Epidermal melanocyte (primary cell): ENCODE measurements around the gene HNRNPLL.
"Not testable (repeated sequence)": the region's sequence is repeated elsewhere in the genome, so short reads cannot be mapped to it uniquely, and the experiment has no call there.

Experiments used
- DNase-seq: peaks from one replicate; pipeline ENCODE4 v3.0.0; 2011; ENCODE audit warnings: low spot score; ENCODE audit not compliant: insufficient read length

The HNRNPLL gene

DNA sequence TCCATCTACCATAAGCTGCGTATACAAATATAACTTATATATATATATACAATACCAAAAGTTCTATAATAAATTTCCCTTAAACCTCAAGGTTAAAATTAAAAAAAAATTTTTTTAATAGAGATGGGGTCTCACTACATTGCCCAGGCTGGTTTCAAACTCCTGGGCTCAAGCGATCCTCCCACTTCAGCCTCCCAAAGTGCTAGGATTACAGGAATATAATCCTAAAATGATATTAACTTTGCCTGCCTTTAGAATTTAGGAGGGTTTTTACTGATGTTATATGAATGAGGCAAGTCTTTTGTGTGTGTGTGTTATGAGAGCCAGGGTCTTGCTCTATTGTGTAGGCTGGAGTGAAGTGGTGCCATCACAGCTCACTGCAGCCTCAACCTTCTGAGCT is 49.2 kb downstream of the HNRNPLL start:
- no peak for DNase-seq

DNA sequence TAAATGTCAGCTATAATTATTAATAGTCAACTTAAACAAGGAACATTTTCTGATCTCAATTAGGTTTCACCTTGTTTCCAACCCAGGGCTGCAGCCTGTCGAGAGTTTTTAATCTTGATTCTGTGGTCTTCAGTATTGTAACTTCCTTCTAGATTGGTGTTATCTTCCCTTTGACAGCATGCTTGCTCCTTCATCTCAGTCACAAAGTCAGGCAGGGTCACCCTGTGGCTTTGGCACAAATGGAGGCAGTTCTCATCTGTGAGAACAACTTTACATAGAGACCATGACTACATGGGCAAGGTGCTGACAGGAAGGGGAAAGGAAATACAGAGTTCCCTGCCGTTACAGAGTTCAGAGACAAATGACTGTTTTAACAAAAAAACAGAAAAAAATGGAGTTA is 50.5 kb downstream of the HNRNPLL start:
- no peak for DNase-seq

DNA sequence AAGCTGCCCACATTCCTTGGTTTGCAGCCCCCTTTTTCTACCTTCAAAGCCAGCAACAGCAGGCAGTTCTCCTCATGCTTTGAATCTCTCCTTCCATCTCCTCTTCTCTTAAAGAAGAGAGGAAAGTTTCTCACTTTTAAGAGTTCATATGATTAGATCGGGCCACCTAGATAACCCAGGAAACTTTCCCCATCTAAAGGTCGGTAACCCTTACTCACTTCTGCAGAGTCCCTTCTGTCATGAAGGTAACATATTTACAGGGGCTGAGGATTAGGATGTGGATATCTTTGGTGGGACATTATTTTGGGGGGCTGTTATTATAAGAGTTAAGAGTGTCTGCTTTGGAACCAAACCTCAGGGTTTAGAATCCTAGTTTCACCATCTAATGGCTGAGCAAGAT is 51.0 kb downstream of the HNRNPLL start:
- DNase-seq = no peak

DNA sequence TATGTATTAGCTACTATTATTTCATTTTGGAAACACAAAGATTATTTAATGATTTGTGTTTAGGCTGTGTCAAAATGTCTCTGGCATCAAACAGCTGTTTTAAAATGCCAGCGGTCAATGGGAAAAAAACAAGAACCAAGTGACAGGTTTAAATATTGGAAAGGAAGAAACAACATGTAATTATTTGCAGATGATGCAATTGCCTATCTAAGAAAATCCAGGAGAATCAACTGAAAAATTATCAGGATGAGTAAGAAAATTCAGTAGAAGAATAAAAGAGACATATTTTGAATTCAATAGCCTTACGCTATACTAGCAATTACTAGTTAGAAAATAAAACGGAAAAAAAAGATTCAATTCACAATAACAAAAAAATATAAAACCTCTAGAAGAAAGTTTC is 51.6 kb downstream of the HNRNPLL start:
- no peak for DNase-seq

DNA sequence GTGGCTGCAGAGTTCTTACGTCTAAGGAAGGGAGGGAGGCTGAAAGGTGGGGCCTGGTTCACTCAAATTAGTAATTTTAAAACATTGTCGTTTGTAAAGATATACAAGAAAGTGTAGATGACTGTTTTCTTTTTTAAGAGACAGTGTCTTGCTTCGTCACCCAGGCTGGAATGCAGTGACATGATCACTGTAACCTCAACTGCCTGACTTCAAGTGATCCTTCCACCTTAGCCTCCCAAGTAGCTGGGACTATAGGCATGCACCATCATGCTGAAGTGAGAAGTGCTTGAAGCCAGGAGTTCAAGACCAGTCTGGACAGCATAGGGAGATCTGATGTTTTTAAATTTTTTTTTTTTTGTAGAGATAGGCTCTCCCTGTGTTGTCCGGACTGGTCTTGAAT is 52.9 kb downstream of the HNRNPLL start:
- no peak for DNase-seq

DNA sequence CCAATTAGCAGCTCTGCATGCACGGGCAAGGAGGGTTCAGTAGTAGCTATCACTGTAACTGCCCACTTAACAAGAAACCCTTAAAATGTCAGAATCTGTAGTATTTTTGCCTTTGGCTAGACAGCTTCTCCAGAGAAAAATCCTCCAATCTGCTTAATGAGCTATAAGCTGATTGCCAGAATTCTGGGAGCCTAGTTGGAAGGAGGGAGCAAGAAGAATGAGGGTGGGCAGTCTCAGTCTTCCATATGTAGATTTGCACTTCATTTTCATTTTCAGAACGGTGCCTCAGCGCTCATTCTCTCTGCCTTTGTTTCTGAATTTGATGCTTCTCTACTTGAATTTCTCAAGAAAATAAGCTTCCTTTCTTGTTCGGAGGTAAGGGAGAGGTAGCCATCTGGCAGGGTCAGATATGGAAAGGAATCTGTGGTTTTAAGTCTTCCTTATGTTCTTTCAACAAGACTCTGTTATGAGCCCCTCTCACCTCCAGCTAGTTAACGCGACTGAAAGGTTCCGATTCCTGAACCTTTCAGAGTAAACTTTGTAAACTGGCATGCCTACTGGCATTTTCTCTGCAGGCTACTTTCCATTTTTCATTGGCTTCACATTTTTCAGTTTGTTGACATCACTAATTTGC is 53.5 kb downstream of the HNRNPLL start:
- DNase-seq = no peak

DNA sequence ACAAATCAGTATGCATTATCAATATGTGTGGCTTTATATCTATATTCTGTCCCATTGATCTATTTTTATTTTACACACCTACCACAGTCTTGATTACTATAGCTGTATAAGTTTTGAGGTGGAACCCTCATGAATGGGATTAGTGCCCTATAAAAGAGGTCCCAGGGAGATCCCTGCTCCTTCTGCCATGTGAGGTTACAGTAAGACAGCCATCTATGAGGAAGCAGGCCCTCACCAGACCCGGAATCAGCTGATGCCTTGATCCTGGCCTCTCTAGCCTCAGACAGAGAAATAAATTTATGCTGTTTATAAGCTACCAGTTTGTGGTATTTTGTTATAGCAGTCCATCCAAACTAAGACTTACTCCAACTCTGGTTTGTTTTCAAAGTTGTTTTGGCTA is 54.9 kb downstream of the HNRNPLL start:
- DNase-seq = no peak

DNA sequence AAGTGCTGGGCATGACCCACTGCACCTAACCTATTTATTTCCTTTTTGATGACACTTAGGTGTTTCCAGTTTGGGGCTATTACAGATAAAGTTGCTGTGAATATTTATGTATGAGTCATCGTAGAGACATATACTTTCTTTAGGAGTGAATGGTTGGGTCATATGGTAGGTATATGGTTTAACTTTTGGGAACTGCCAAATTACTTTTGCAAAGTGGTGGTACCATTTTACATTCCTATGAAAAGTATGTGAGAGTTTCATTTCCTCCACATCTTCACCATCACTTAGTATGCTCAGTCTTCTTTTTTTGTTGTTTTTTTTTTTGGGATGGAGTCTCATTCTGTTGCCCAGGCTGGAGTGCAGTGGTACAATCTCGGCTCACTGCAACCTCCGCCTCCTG is 56.1 kb downstream of the HNRNPLL start:
- DNase-seq = no peak

DNA sequence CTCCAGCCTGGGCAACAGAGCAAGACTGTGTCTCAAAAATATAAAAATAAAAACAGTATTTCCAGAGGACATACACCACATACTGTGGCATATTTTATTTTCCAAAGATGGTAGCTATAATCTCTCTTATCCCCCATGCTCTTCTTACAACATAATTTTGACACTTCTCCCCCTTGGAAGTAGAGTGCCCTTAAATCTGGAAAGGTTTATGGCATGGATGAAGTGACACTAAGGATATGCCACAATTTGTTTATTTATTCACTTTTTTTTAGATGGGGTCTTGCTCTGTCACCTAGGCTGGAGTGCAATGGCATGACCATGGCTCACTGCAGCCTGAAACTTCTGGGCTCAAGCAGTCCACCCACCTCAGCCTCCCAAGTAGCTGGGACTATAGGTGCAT is 56.7 kb downstream of the HNRNPLL start:
- DNase-seq = no peak

DNA sequence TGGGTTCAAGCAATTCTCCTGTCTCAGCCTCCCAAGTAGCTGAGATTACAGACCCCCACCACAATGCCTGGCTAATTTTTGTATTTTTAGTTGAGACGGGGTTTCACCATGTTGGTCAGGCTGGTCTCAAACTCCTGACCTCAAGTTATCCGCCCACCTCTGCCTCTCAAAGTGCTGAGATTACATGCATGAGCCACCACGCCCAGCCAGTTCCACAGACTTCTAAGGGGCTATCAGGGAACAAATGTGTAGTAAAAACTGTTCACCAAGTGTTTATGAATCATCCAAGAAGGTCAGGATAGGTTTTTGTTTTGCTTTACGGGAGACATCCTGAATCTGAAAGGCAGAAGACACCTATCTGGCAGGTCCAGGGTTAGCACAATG is 60.5 kb downstream of the HNRNPLL start:
- DNase-seq = not testable (repeated sequence)

DNA sequence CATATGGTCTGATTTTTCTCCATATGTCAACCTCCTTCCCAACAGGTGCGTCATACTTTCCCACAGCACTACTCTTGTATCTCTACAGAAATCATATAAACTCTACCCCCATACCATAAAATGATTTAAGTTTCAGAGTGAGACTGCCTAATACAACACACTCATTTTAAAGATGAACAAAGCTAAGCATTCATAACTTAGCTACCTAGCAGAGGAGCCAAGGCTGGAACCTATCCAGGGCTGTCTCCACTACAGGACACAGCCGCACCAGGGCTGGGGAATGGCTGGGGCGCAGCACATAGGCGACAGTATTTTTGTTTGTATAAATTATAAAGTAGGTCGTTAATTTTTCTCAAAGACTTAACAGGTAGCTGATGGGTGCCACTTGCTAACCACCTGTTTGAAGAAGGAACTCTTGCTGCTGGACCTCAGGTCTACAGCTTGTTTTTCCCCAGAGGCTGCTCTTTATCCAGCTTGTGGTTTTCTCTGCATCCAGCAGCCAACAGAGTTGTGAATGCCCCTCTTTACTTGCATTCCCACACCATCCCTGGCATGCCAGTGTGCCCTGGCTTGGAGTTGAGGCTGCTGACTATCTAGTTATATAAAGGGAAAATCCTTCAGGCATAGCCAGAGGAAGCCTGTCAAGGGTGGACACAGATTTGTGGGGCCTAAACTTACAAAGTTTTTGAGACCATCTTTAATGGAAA is 62.0 kb downstream of the HNRNPLL start:
- no peak for DNase-seq

DNA sequence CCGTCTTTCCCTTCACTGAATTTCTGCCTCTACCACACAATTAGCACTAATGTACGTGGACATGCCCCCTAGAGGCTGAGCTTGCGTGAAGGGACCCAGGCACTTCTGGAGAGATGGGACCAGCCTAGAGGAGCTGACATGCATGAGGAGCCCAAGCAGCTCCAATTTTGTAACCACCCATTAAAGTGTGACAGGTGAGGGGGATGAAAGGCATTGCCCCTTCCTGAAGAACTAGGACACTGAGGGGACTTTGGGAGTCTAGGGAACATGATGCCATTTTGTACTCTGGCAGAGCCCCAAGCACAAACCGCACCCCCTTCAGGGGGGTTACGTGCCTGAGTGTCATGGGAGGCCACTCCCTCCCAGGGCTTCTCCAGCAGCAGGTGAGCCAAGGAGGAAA is 63.6 kb downstream of the HNRNPLL start:
- no peak for DNase-seq

DNA sequence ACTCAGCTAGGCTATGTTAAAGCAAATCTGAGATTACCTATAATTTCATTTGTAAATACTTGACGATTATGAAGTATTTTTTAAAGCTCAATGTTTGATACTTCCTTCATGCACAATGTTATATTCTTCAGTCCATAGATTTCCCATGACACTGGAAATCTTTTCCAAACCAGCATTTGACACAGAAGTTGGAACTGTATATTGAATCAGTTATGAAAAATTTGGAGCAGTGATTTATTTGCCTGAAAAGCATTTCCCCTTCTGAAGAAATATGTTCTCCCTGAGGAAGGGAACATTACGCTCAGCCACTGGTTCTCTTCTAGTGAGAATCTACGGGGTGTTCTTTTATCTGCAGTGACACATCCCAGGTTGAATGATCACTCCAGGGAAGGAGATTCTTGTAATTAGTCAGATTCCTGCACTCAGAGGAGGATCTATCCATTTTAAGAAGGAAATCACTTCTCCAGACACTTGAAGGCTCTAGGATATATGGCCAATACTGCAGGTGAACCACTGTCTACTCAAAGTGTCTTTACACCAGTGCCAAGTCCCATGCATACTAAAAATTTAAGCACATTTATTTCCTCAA is 64.7 kb downstream of the HNRNPLL start:
- DNase-seq = no peak

DNA sequence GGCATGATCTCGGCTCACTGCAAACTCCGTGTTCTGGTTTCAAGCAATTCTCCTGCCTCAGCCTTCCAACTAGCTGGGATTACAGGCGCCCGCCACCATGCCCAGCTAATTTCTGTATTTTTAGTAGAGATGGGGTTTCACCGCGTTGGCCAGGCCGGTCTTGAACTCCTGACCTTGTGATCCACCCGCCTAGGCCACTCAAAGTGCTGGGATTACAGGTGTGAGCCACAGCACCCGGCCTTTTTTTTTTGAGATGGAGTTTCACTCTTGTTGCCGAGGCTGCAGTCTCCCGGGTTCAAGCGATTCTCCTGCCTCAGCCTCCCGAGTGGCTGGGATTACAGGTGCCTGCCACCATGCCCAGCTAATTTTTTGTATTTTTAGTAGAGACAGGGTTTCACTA is 65.4 kb downstream of the HNRNPLL start:
- DNase-seq = not testable (repeated sequence)

DNA sequence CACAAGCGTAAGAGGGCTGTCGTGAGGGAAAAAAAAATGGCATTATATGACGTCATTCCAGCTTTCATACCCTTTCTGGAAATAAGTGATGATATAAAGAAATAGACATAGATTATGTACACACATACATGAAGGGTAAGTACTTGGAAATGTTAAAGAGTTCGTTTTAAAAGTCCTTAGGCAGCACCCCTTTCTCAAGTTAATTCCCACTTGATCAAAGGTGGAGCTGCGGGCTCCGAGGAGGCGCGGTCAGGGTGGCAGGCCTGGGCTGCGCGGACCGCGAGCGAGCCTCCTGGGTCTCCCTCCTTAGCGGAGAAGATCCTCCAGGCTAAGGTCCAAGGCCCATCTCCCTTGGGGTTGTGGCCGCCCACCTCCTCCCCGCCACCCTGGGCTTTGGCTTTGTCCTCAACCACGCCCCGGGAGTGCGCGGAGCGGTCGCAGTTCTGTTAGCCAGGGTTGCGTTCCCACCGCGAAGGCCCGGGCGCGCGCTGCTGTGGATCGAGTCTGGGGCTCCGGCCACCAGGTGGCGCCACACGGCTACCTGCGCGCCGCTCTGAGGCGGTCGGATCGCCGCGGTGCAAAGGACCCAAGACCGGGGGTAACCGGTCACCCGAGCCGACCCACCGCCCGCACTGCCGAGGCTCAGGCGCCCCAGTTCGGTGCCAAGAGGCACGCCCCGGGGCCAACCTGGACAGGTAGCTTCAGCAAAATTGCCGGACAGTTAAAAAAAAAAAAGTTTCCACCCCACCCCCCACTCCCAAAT is 66.8 kb downstream of the HNRNPLL start:
- peak; percentile 37 for DNase-seq

DNA sequence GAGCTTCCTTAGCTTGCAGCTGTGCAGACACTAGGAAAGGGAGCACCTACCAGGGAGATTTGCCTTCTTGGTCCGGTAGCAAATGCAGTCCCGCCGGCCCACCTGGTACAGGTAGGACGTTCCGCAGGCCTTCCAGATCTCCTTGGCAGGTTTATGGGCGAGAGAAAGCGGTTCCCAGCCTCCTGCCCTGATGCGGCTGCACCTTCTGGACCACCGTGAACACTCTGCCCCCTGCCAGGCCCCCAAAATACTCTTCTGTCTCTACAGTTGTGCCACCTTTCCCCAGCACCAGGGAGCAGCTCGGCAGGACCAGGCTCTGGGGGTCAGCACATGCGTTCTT is 67.4 kb downstream of the HNRNPLL start:
- no peak for DNase-seq

DNA sequence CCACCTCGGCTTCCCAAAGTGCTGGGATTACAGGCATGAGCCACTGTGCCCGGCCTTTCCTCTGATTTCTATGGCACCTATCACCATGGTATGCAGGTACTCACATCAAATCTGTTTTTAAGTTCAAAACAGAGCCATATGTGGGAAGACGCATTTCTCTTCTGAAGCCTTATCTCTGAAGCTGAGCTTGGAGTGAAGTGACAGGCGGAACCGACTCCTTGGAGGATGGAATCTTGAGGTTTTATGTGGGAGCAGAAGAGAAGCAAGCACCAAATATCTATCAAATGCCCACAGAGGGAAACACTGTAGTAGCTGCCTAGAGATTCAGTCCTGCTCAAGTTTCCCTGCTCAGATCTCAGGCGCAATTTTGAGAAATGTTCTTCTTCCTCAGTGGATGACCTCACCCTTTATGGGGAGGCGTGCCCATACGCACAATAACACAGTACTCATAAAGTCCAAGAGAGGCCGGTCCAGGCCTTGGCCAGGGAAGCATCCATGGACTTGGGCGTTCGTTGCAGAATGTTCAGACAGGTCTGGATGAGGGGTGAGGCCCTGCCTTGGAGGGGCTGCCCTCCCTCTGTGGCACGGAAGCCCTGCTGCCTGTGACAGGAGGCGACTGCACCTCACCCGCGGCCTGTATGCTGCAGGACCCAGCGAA is 67.9 kb downstream of the HNRNPLL start:
- DNase-seq = no peak

DNA sequence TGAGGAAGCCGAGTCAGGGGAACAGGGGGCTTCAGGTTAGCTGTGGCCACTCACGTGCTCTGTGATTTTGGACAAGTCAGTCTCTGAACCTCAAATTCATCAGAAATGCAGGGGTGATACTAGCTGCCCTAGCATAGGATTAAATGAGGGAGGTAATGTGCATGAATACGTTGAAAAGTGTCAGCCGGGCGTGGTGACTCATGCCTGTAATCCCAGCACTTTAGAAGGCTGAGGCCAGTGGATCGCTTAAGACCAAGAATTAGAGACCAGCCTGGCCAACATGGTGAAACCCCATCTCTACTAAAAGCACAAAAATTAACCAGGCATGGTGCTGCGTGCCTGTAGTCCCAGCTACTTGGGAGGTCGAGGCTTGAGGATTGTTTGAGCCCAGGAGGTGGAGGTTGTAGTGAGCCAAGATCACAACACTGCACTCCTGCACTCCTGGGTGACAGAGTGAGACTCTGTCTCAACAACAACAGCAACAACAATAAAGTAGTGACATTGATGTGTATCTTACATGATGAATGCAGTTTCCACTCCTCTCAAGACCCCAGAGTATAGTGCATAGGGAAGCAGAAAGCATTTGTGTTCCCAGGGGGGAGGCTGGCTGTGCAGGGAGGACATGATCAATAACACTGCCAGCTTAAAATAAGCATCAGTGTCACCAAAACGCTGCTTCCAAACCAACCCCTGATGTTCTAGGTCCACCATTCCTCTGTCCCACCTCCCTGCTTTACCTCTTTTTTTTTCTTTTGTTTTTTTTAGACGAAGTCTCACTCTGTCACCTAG is 68.8 kb downstream of the HNRNPLL start:
- no peak for DNase-seq

DNA sequence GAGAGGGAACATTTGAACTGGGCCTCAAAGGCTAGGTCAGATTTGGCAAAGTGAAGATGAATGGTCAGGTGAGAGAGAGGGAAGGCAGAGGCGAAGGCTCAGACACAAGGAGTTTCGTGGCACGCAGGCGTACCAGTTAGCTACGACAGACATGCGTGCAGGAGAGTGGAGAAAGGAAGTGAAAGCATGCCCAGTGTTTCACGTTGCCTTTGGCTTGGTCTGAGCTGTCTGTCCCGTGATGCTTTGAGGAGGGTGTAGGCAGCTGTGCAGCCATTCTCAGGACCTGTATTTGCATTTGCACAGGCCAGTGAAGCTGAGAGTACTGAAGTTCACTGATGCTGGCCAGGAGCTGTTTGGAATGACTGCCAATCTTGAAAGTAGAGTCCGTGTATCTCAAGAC is 69.5 kb downstream of the HNRNPLL start:
- DNase-seq = no peak

DNA sequence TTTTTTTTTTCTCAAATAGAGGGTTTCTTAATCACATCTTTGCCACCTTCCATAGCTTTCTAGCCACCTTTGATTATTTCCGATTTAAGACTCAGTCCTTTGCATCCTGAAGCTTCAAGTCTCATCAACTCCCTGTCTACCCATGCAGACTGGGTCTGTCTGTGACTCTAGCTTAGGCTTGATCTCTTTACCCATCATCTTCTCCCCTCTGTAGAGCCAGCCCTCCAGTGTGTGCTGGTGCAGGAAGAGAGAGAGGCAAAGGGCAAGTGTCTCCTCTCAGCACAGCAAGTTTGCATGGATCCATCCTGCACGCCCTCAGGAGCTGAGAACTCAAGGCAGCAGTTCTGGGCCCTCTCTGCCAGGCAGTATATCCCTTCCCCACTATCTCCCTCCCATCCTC is 70.4 kb downstream of the HNRNPLL start:
- no peak for DNase-seq

DNA sequence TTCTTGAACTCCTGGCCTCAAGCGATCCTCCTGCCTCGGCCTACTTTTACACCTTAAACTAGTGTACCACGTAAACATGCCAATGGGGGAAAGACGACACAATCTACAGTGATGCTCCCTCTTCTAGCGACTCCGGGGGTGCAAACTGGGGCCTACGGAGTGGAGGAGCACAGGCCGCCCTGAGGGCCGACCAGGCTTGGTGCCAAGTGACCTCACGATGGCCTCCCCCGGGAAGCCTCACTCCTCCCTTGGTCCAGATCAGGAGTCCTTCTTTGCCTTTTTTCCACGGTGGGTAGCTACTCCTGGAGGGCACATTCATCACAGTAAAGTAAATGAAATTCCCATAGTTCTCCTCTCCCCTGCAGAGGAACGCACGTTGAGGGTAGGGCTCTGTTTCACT is 73.5 kb downstream of the HNRNPLL start:
- DNase-seq = no peak
